ENCODE data around the gene MPZL1. TPM values are rescaled to one million over a fixed set of nuclear protein-coding genes. Genes with fewer than 3 reads are reported as not detected.

Gene MPZL1
- total and polyA plus RNA-seq, 2 of the 13 experiments (the other 11 are each of a cell fraction or from before 2014, with no cell fraction given): 38.0 to 68.7 TPM

DNA sequence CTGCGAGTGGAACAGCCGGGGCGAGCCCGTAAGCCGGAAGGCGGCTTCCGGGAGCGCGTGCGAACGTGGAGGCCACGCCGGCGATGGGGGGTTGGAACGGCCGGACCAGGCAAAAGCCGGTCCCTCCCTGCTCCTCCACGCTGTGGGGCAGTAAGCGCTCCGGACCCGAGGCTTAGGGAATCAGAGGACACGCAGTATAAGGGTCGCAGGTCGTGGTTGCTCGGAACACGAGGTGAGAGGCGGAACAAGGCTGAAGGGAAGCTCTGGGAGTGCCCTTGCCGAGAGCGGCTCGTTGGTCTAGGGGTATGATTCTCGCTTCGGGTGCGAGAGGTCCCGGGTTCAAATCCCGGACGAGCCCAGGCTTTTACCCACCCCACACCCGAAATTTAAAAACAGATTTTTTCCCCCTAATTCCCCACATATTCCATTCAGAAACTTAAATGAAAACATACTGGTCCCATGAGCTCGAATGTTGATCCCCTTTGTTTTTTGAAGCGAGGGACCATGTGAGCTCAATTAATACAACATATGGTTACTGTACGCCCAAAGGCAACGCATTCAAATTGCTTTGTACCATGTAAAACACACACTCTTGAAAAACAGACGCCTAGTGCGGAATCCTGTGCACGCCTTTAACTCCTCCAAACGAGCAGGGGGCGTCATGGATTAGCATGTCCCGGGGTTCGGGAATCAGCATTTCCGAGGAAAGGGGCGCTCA is 7.2 kb upstream of the MPZL1 start (continued):
- TF ChIP-seq, protein P1, sequence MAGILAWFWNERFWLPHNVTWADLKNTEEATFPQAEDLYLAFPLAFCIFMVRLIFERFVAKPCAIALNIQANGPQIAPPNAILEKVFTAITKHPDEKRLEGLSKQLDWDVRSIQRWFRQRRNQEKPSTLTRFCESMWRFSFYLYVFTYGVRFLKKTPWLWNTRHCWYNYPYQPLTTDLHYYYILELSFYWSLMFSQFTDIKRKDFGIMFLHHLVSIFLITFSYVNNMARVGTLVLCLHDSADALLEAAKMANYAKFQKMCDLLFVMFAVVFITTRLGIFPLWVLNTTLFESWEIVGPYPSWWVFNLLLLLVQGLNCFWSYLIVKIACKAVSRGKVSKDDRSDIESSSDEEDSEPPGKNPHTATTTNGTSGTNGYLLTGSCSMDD (CRISPR knock-in tag; IDR thresholded peaks at IDR 0.05): no peak; the same call in 1 of the 2 replicates
- TF ChIP-seq ZKSCAN8 (CRISPR knock-in tag; IDR thresholded peaks at IDR 0.05; ENCODE audit: borderline replicate concordance) (no peak), PLRG1 (conservative IDR thresholded peaks at IDR 0.05) (no peak), PPARG (CRISPR knock-in tag; conservative IDR thresholded peaks at IDR 0.05) (peak; percentile 74), ZNF678 (CRISPR knock-in tag; IDR thresholded peaks at IDR 0.05) (0 out of 2 replicates have a peak, but pooled peaks have one; percentile 76), ZNF276 (CRISPR knock-in tag; IDR thresholded peaks at IDR 0.05; ENCODE audit: low read depth) (peak; percentile 86), ZFP36L2 (CRISPR knock-in tag; IDR thresholded peaks at IDR 0.05) (0 out of 2 replicates have a peak, but pooled peaks have one; percentile 37), RARA (CRISPR knock-in tag; IDR thresholded peaks at IDR 0.05) (peak; percentile 52), ZBTB42 (CRISPR knock-in tag; IDR thresholded peaks at IDR 0.05) (peak; percentile 54; the same call in 1 of the 2 replicates), PRPF4 (IDR thresholded peaks at IDR 0.05; ENCODE audit: low read depth, low read length, poor library complexity, severe bottlenecking) (no peak), ZFYVE20 (CRISPR knock-in tag; IDR thresholded peaks at IDR 0.05; ENCODE audit: borderline replicate concordance, low read depth) (no peak), DMAP1 (CRISPR knock-in tag; IDR thresholded peaks at IDR 0.05) (peak; percentile 86), ZIK1 (CRISPR knock-in tag; IDR thresholded peaks at IDR 0.05; ENCODE audit: borderline replicate concordance, low read depth) (peak; percentile 84; the same call in 1 of the 2 replicates), ZNF720 (CRISPR knock-in tag; IDR thresholded peaks at IDR 0.05) (peak; percentile 70; the same call in 1 of the 2 replicates), ZNF468 (CRISPR knock-in tag; IDR thresholded peaks at IDR 0.05) (no peak), ZBTB3 (CRISPR knock-in tag; IDR thresholded peaks at IDR 0.05; ENCODE audit: borderline replicate concordance, low read depth) (peak; percentile 60; the same call in 1 of the 2 replicates), NBN (conservative IDR thresholded peaks at IDR 0.05) (no peak), ZBTB20 (CRISPR knock-in tag; IDR thresholded peaks at IDR 0.05; ENCODE audit: borderline replicate concordance, low read depth) (peak; percentile 47; the same call in 1 of the 2 replicates), GATAD2A (CRISPR knock-in tag; IDR thresholded peaks at IDR 0.05) (peak; percentile 17; the same call in 1 of the 2 replicates), ZNF335 (CRISPR knock-in tag; IDR thresholded peaks at IDR 0.05) (no peak), MLXIP (CRISPR knock-in tag; IDR thresholded peaks at IDR 0.05; ENCODE audit: borderline replicate concordance) (no peak)
- TF ChIP-seq, protein P2, sequence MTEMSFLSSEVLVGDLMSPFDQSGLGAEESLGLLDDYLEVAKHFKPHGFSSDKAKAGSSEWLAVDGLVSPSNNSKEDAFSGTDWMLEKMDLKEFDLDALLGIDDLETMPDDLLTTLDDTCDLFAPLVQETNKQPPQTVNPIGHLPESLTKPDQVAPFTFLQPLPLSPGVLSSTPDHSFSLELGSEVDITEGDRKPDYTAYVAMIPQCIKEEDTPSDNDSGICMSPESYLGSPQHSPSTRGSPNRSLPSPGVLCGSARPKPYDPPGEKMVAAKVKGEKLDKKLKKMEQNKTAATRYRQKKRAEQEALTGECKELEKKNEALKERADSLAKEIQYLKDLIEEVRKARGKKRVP (CRISPR knock-in tag; IDR thresholded peaks at IDR 0.05): peak in 1 of 2 experiments; percentile 69; a peak in 1 of 4 replicates
